ENCODE data around the gene PACSIN1.

PACSIN1 gene

GRCh38 chr6:34537922-34538550 lies 72.2 kb downstream of the PACSIN1 start:
- no peak overlapping the region for H3K4me3 ChIP-seq (replicated peaks in 1 of 2; ENCODE audit: low read depth in 2 of 2, low read length in 2 of 2)
- no peak for DNase-seq (ENCODE audit: low read depth in 2 of 2)
- TF ChIP-seq, protein P1, sequence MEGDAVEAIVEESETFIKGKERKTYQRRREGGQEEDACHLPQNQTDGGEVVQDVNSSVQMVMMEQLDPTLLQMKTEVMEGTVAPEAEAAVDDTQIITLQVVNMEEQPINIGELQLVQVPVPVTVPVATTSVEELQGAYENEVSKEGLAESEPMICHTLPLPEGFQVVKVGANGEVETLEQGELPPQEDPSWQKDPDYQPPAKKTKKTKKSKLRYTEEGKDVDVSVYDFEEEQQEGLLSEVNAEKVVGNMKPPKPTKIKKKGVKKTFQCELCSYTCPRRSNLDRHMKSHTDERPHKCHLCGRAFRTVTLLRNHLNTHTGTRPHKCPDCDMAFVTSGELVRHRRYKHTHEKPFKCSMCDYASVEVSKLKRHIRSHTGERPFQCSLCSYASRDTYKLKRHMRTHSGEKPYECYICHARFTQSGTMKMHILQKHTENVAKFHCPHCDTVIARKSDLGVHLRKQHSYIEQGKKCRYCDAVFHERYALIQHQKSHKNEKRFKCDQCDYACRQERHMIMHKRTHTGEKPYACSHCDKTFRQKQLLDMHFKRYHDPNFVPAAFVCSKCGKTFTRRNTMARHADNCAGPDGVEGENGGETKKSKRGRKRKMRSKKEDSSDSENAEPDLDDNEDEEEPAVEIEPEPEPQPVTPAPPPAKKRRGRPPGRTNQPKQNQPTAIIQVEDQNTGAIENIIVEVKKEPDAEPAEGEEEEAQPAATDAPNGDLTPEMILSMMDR (IDR thresholded peaks at IDR 0.05; ENCODE audit: low read depth, low read length): no peak

GRCh38 chr6:34538581-34538980 lies 72.7 kb downstream of the PACSIN1 start:
- TF ChIP-seq, protein P1 (IDR thresholded peaks at IDR 0.05; ENCODE audit: low read depth, low read length): no peak
- no peak for DNase-seq (ENCODE audit: low read depth in 2 of 2)
- no peak overlapping the region for H3K4me3 ChIP-seq (replicated peaks in 1 of 2; ENCODE audit: low read depth in 2 of 2, low read length in 2 of 2)

- TF ChIP-seq, protein P1 (IDR thresholded peaks at IDR 0.05; ENCODE audit: low read depth, low read length): no peak
- DNase-seq (ENCODE audit: low read depth in 2 of 2): no peak
- no peak overlapping the region for H3K4me3 ChIP-seq (replicated peaks in 1 of 2; ENCODE audit: low read depth in 2 of 2, low read length in 2 of 2)
These were observed 73.3 kb downstream of the PACSIN1 start for GRCh38 chr6:34539181-34539580.

- no peak for DNase-seq (ENCODE audit: low read depth in 2 of 2)
- TF ChIP-seq, protein P1 (IDR thresholded peaks at IDR 0.05; ENCODE audit: low read depth, low read length): no peak
- no peak overlapping the region for H3K4me3 ChIP-seq (replicated peaks in 1 of 2; ENCODE audit: low read depth in 2 of 2, low read length in 2 of 2)
These were observed 74.3 kb downstream of the PACSIN1 start for GRCh38 chr6:34540222-34540621.

DNA sequence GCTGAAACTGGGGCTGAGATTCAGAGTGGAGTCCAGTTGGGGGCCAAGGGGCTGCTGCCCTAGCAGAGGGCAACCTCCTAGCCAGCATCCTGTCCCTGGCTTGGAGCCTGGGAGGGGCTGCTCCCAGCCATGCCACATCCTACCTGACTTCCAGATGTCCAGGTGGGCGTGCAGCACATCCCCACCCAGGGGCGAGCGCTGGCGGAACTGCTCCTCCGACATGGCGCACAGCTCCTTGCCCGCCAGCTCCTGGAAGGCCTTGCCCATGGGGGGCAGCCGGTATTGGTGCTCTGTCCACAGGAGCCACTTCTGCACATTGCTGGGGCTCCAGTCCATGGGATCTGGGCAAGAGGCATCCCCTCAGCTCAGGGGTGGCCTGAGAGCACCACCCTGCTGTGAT lies 75.0 kb downstream of the PACSIN1 start:
- DNase-seq (ENCODE audit: low read depth in 2 of 2): no peak
- H3K4me3 ChIP-seq (replicated peaks in 1 of 2; ENCODE audit: low read depth in 2 of 2, low read length in 2 of 2): no peak overlapping the region
- TF ChIP-seq, protein P1 (IDR thresholded peaks at IDR 0.05; ENCODE audit: low read depth, low read length): no peak

- H3K4me3 ChIP-seq (replicated peaks in 1 of 2; ENCODE audit: low read depth in 2 of 2, low read length in 2 of 2): no peak overlapping the region
- TF ChIP-seq, protein P1 (IDR thresholded peaks at IDR 0.05; ENCODE audit: low read depth, low read length): no peak
- peak; percentile 71 to 73 for DNase-seq (ENCODE audit: low read depth in 2 of 2)
These were observed 77.5 kb downstream of the PACSIN1 start for GRCh38 chr6:34543421-34543820.
